HCT116 (cell line): ENCODE results near the gene PSME3IP1. TPM values are rescaled to one million over a fixed set of nuclear protein-coding genes. Genes with fewer than 3 reads are reported as not detected.

Source experiments
- ATAC-seq: fragments of 200-7000 bp; cut with Tn5 transposase; 2 replicates; pipeline ENCODE4 v1.9.1; 2020; ENCODE audit warnings: mild to moderate bottlenecking, moderate library complexity
- BruUV-seq: library from RNA; stranded (reverse); fragments of 400-500 nt; replicated peaks from 2 replicates; lab custom pipeline; 2021; lab: Mats Ljungman, UMichigan
- CTCF ChIA-PET: fragments of 300-600 bp; sonication (Branson Sonifier 250); formaldehyde crosslinking; loops from one replicate; lab custom pipeline; 2021; ENCODE audit warnings: antibody characterized with exemption; lab: Charles Lee
- POLR2A ChIA-PET: fragments of 300-600, 350-600 bp; sonication (Branson Sonifier 250); formaldehyde crosslinking; loops from one replicate; lab custom pipeline; 2021; ENCODE audit warnings: antibody characterized with exemption; lab: Charles Lee
- RAD21 ChIA-PET, 2 experiments: fragments of 300-600 bp; sonication (Branson Sonifier 250); formaldehyde crosslinking; loops; one replicate each; lab custom pipeline; 2023; ENCODE audit warnings: low total read pairs in 2 of 2; ENCODE audit not compliant: uncharacterized antibody in 2 of 2, unreplicated experiment in 2 of 2, low non-redundant PET in 1 of 2; lab: Charles Lee
- DNase-seq: peaks from one replicate; pipeline ENCODE4 v3.0.0-alpha.2; 2010; ENCODE audit warnings: low read depth, low spot score
- H2AFZ ChIP-seq: fragments of 200-600 bp; shearing (Covaris generic), sonication (generic); 2 replicates; pipeline ENCODE4 v1.6.1; 2017; ENCODE audit warnings: low read depth, mixed run types, mixed read lengths, antibody characterized with exemption, low read length; ENCODE audit not compliant: poor library complexity, severe bottlenecking
- H3K27ac ChIP-seq: 2 replicates; pipeline ENCODE4 v1.5.1; 2012; ENCODE audit warnings: low read depth, low read length
- H3K27me3 ChIP-seq: fragments of 200-600 bp; sonication (generic); 2 replicates; pipeline ENCODE4 v1.6.1; 2016; ENCODE audit warnings: mixed run types, low read length, mixed read lengths; ENCODE audit not compliant: insufficient read depth
- H3K36me3 ChIP-seq, 2 experiments: fragments of 200-500 bp in 1 of 2; fragments of 200-600 bp in 1 of 2; sonication (Bioruptor generic) in 1 of 2; sonication (generic) in 1 of 2; 2 replicates each; pipeline versions ENCODE4 v1.5.1 to v1.6.1; 2014 to 2016; ENCODE audit warnings: low read length in 2 of 2, inconsistent platforms in 1 of 2, mixed read lengths in 1 of 2, mixed run types in 1 of 2; ENCODE audit not compliant: insufficient read depth in 2 of 2, control insufficient read depth in 1 of 2
- H3K4me1 ChIP-seq, 2 experiments: fragments of 200-600 bp in 1 of 2; sonication (generic) in 1 of 2; 2 replicates each; pipeline versions ENCODE4 v1.5.1 to v1.6.1; 2012 to 2017; ENCODE audit warnings: low read length in 2 of 2, inconsistent platforms in 1 of 2, mild to moderate bottlenecking in 1 of 2, mixed read lengths in 1 of 2, mixed run types in 1 of 2, moderate library complexity in 1 of 2; ENCODE audit not compliant: insufficient read depth in 2 of 2, control insufficient read depth in 1 of 2
- H3K4me2 ChIP-seq: fragments of 200-600 bp; sonication (generic); 2 replicates; pipeline ENCODE4 v1.6.1; 2017; ENCODE audit warnings: mixed run types, low read length, mixed read lengths
- H3K4me3 ChIP-seq, 2 experiments: fragments of 200-600 bp in 1 of 2; sonication (generic) in 1 of 2; replicated peaks in 1 of 2; 2 replicates each; pipeline ENCODE4 v1.5.1; 2011 to 2016; ENCODE audit warnings: low read length in 2 of 2, control low read depth in 1 of 2, low read depth in 1 of 2, mild to moderate bottlenecking in 1 of 2, mixed read lengths in 1 of 2, mixed run types in 1 of 2
- H3K79me2 ChIP-seq: fragments of 200-600 bp; sonication (generic); 2 replicates; pipeline ENCODE4 v1.6.1; 2017; ENCODE audit warnings: mild to moderate bottlenecking, mixed run types, low read length, moderate library complexity, mixed read lengths; ENCODE audit not compliant: insufficient read depth
- H3K9ac ChIP-seq: fragments of 200-600 bp; sonication (generic); 2 replicates; pipeline ENCODE4 v1.6.1; 2016; ENCODE audit warnings: low read length, mixed read lengths
- H3K9me2 ChIP-seq: fragments of 200-600 bp; sonication (generic), shearing (Covaris generic); 2 replicates; pipeline ENCODE4 v1.6.1; 2017; ENCODE audit warnings: mixed run types, mild to moderate bottlenecking, moderate library complexity; ENCODE audit not compliant: insufficient read depth
- H3K9me3 ChIP-seq, 2 experiments: fragments of 200-500 bp in 1 of 2; fragments of 200-600 bp in 1 of 2; sonication (Bioruptor generic) in 1 of 2; sonication (generic) in 1 of 2; 2 replicates each; pipeline ENCODE4 v1.6.1; 2014 to 2017; ENCODE audit warnings: low read length in 2 of 2, mixed read lengths in 2 of 2, inconsistent platforms in 1 of 2, low read depth in 1 of 2, mild to moderate bottlenecking in 1 of 2, mixed run types in 1 of 2, moderate library complexity in 1 of 2; ENCODE audit not compliant: control insufficient read depth in 1 of 2, insufficient read depth in 1 of 2
- H4K20me1 ChIP-seq: fragments of 200-600 bp; sonication (generic), shearing (Covaris generic); 2 replicates; pipeline ENCODE4 v1.6.1; 2017; ENCODE audit warnings: mixed run types, mild to moderate bottlenecking, moderate library complexity; ENCODE audit not compliant: insufficient read depth
- EGR1 ChIP-seq: IDR thresholded peaks from 2 replicates; pipeline ENCODE4 v1.6.1; 2012; ENCODE audit warnings: low read depth
- ELF1 ChIP-seq: IDR thresholded peaks from 2 replicates; pipeline ENCODE4 v1.6.1; 2012; ENCODE audit warnings: low read depth, borderline replicate concordance
- EZH2phosphoT487 ChIP-seq: fragments of 200-600 bp; IDR thresholded peaks from 2 replicates; pipeline ENCODE4 v1.6.1; 2018; ENCODE audit warnings: antibody characterized with exemption, borderline replicate concordance
- FOSL1 ChIP-seq: IDR thresholded peaks from 2 replicates; pipeline ENCODE4 v1.6.1; 2012; ENCODE audit warnings: low read depth
- POLR2A ChIP-seq: IDR thresholded peaks from 2 replicates; pipeline ENCODE4 v1.7.0; 2011; ENCODE audit warnings: borderline replicate concordance; ENCODE audit not compliant: insufficient read depth, insufficient read length; ENCODE audit errors: extremely low read depth
- POLR2AphosphoS5 ChIP-seq: IDR thresholded peaks from 2 replicates; pipeline ENCODE4 v1.6.1; 2011; ENCODE audit warnings: mild to moderate bottlenecking, low read depth, low read length, moderate library complexity
- SP1 ChIP-seq: IDR thresholded peaks from 2 replicates; pipeline ENCODE4 v1.6.1; 2012; ENCODE audit warnings: low read depth
- SRF ChIP-seq: IDR thresholded peaks from 2 replicates; pipeline ENCODE4 v1.6.1; 2012; ENCODE audit warnings: low read depth
- TCF7L2 ChIP-seq: IDR thresholded peaks from 2 replicates; pipeline ENCODE4 v1.7.0; 2011; ENCODE audit warnings: borderline replicate concordance, inconsistent platforms; ENCODE audit not compliant: insufficient read depth, insufficient read length; ENCODE audit errors: extremely low read depth
- YY1 ChIP-seq: IDR thresholded peaks from 2 replicates; pipeline ENCODE4 v1.6.1; 2011; ENCODE audit warnings: low read length, low read depth, moderate library complexity, mild to moderate bottlenecking; ENCODE audit not compliant: insufficient replicate concordance; ENCODE audit errors: extremely low read depth
- ZFX ChIP-seq: fragments of 450-650 bp; IDR thresholded peaks from 2 replicates; pipeline ENCODE4 v1.6.1; 2017
- ZNF274 ChIP-seq: fragments of 200-500 bp; sonication (Bioruptor generic); IDR thresholded peaks from 2 replicates; pipeline ENCODE4 v1.6.1; 2014; ENCODE audit warnings: mild to moderate bottlenecking, low read depth, low read length, inconsistent platforms
- intact Hi-C: fragments of 100-400 bp; cut with micrococcal nuclease; formaldehyde crosslinking; loops from 2 replicates; pipeline ENCODE4 v1.10.0; 2022
- total RNA-seq: library from RNA; stranded (reverse); gene quantifications from one replicate; pipeline ENCODE4 v1.2.1, GENCODE V29; 2021; ENCODE audit not compliant: unreplicated experiment
- TF ChIP-seq, protein P1 (sequence below), 3 experiments: fragments of 200-600 bp in 1 of 3; sonication (generic) in 1 of 3; IDR thresholded peaks in 2 of 3; conservative IDR thresholded peaks in 1 of 3; 2 replicates each; pipeline ENCODE4 v1.5.1; 2012 to 2017; ENCODE audit warnings: low read depth in 2 of 3, low read length in 2 of 3, antibody characterized with exemption in 1 of 3, borderline replicate concordance in 1 of 3, control low read depth in 1 of 3, mild to moderate bottlenecking in 1 of 3, mixed read lengths in 1 of 3, mixed run types in 1 of 3, moderate library complexity in 1 of 3; ENCODE audit not compliant: insufficient read depth in 1 of 3
- TF ChIP-seq, protein P2 (sequence below): IDR thresholded peaks from 2 replicates; pipeline ENCODE4 v1.6.1; 2012

The PSME3IP1 gene
- total RNA-seq, 1 experiment from 2014 or later = 88.5 TPM

DNA sequence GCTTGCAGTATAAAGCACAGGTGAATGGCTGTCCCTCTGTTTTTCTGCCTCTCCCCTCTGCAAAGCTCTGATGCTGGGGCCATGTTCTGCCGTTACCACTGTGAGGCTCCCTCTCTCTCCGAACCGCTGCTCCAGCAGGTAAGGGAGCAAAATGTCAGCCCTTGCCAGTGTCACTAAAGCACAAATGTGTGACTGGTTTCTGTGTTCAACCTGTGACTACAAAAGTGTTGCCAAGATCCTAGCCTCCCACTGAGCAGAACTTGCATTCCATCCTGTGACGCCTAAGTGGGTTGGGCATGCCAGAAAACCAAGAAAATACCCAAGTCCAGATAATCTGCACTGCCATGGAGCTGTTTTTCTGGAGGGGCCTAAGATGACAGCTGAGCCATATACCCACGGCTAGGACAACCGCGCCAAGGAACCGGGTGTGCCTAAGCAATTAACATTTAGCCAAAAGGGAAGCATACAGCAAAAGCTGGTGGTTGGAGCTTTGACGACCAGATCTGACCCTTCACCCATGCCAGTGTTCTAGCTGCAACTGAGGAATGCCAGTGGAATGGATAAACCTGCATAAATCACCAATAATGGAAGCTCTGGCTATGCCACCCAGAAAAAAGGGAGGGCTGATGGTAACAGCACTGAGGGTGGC, 35.0 kb downstream of the PSME3IP1 start:
- Histone ChIP-seq H3K27ac (no peak overlapping the region), H3K4me2 (no peak overlapping the region), H3K4me1 (no peaks in the 10 kb centered on the region), H3K9ac (no peak overlapping the region), H4K20me1 (no peaks in the 10 kb centered on the region), H2AFZ (no peak overlapping the region), H3K9me2 (no peaks in the 10 kb centered on the region), H3K27me3 (no peaks in the 10 kb centered on the region), H3K36me3 (peaks cover 11 to 16% of the 10 kb centered on the region in 2 experiments; a peak in 2 of 4 replicates), H3K79me2 (no peaks in the 10 kb centered on the region), H3K4me3 (no peak overlapping the region), H3K9me3 (no peaks in the 10 kb centered on the region)
- ChIA-PET RAD21 (no interaction called here), POLR2A (no interaction called here), CTCF (no interaction called here)
- DNase-seq (no peak), ATAC-seq (no peak)
- TF ChIP-seq SP1 (no peak), POLR2A (no peak), TCF7L2 (no peak), EGR1 (no peak), EZH2phosphoT487 (no peak), FOSL1 (no peak), ZFX (no peak), YY1 (no peak), ELF1 (no peak), SRF (no peak), POLR2AphosphoS5 (no peak), ZNF274 (no peak)
- TF ChIP-seq, protein P1, sequence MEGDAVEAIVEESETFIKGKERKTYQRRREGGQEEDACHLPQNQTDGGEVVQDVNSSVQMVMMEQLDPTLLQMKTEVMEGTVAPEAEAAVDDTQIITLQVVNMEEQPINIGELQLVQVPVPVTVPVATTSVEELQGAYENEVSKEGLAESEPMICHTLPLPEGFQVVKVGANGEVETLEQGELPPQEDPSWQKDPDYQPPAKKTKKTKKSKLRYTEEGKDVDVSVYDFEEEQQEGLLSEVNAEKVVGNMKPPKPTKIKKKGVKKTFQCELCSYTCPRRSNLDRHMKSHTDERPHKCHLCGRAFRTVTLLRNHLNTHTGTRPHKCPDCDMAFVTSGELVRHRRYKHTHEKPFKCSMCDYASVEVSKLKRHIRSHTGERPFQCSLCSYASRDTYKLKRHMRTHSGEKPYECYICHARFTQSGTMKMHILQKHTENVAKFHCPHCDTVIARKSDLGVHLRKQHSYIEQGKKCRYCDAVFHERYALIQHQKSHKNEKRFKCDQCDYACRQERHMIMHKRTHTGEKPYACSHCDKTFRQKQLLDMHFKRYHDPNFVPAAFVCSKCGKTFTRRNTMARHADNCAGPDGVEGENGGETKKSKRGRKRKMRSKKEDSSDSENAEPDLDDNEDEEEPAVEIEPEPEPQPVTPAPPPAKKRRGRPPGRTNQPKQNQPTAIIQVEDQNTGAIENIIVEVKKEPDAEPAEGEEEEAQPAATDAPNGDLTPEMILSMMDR (IDR thresholded peaks at IDR 0.05 in 2 of 3, conservative IDR thresholded peaks at IDR 0.05 in 1 of 3; ENCODE audit: borderline replicate concordance in 1 of 3, insufficient read depth in 1 of 3, low read depth in 2 of 3, low read length in 2 of 3) = no peak
- TF ChIP-seq, protein P2, sequence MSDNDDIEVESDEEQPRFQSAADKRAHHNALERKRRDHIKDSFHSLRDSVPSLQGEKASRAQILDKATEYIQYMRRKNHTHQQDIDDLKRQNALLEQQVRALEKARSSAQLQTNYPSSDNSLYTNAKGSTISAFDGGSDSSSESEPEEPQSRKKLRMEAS = no peak
- intact Hi-C loops = no loop called here
- BruUV-seq = no TSS peak
